Esophagus muscularis mucosa (tissue), 4 donors: ENCODE data around the gene HS3ST4. TPM values are rescaled to one million over a fixed set of nuclear protein-coding genes. Genes with fewer than 3 reads are reported as not detected.

Experiments used
- DNase-seq: peaks from one replicate; pipeline ENCODE4 v3.0.0-alpha.2; 2017; ENCODE audit errors: extremely low spot score
- H3K27ac ChIP-seq, 4 donors: fragments of 200-600 bp; sonication (generic); replicated peaks in 1 of 4; 1 replicate in 3 of 4; 2 replicates in 1 of 4; pipeline ENCODE4 v1.5.1; 2016 to 2019; ENCODE audit warnings: mild to moderate bottlenecking in 1 of 4
- H3K27me3 ChIP-seq, 4 donors: fragments of 200-600 bp; sonication (generic); one replicate each; pipeline versions ENCODE4 v1.5.1 to v1.6.0; 2016 to 2019
- H3K36me3 ChIP-seq, 4 donors: fragments of 200-600 bp; sonication (generic); one replicate each; pipeline ENCODE4 v1.5.1; 2016 to 2019
- H3K4me1 ChIP-seq, 4 donors: fragments of 200-600 bp; sonication (generic); one replicate each; pipeline ENCODE4 v1.5.1; 2016 to 2019
- H3K4me3 ChIP-seq, 4 donors: fragments of 200-600 bp; sonication (generic); 1 replicate in 2 of 4; 2 replicates in 2 of 4; pipeline ENCODE4 v1.5.1; 2016 to 2019; ENCODE audit warnings: mild to moderate bottlenecking in 4 of 4, moderate library complexity in 1 of 4
- H3K9me3 ChIP-seq, 4 donors: fragments of 200-600 bp; sonication (generic); 1 replicate in 3 of 4; 2 replicates in 1 of 4; pipeline ENCODE4 v1.5.1; 2016 to 2019
- EP300 ChIP-seq: sonication (generic); formaldehyde crosslinking; IDR thresholded peaks from one replicate; pipeline ENCODE4 v1.6.1; 2017; ENCODE audit warnings: antibody characterized with exemption
- POLR2A ChIP-seq: fragments of 450-650 bp; IDR thresholded peaks from one replicate; pipeline ENCODE4 v1.6.1; 2017; ENCODE audit warnings: antibody characterized with exemption, moderate library complexity, mild to moderate bottlenecking, low read depth
- POLR2AphosphoS5 ChIP-seq, 2 donors: sonication (generic); formaldehyde crosslinking; IDR thresholded peaks; one replicate each; pipeline ENCODE4 v1.6.1; 2017; ENCODE audit warnings: antibody characterized with exemption in 2 of 2
- WGBS: methylation state at CpG from one replicate; pipeline ENCODE4 v1.1.5; 2018; 5-methylcytosine and 5-hydroxymethylcytosine counted together
- intact Hi-C: fragments of 100-400 bp; cut with DNase I; formaldehyde crosslinking; loops from one replicate; pipeline ENCODE4 v1.15.1; 2023
- total RNA-seq, 4 donors: library from RNA; depleted of rRNA; stranded (reverse); fragments of >200 nt; gene quantifications; one replicate each; pipeline versions ENCODE4 v1.1.0 to v1.2.1, GENCODE V29; 2016
- TF ChIP-seq, protein P1 (sequence below), 3 experiments: fragments of 200-600 bp in 2 of 3; fragments of 450-650 bp in 1 of 3; sonication (generic) in 2 of 3; IDR thresholded peaks; one replicate each; pipeline ENCODE4 v1.5.1; 2017 to 2019; ENCODE audit warnings: antibody characterized with exemption in 3 of 3, mild to moderate bottlenecking in 2 of 3, moderate library complexity in 1 of 3

HS3ST4 gene
- total RNA-seq, 4 donors from 2014 or later = not detected

DNA sequence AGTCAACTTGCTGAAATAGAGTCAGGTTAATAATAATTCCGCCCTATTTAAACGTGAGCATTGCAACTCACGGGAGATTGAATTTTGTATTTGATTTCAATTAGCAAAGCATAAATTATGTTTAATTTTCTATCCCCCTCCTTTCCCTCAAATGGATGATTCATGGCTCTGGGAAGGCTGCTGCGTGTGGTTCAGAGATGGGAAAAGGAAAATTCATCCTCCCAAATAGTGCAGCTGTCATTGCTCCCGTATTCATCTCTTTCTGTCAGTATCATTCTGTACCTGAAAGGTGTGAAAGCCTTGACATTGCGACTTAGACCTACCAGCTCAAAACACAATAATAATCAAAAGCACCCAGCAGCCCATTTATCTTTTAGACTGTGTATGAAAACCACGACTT is 447.3 kb downstream of the HS3ST4 start:
- WGBS = 69% methylated on average over 7 of the region's 7 CpGs
- intact Hi-C loops = no loop called here
- H3K4me1 ChIP-seq = no peaks in the 10 kb centered on the region
- TF ChIP-seq EP300 = no peak
- TF ChIP-seq POLR2A = no peak
- TF ChIP-seq POLR2AphosphoS5 (IDR thresholded peaks at IDR 0.05) = no peak
- TF ChIP-seq, protein P1, sequence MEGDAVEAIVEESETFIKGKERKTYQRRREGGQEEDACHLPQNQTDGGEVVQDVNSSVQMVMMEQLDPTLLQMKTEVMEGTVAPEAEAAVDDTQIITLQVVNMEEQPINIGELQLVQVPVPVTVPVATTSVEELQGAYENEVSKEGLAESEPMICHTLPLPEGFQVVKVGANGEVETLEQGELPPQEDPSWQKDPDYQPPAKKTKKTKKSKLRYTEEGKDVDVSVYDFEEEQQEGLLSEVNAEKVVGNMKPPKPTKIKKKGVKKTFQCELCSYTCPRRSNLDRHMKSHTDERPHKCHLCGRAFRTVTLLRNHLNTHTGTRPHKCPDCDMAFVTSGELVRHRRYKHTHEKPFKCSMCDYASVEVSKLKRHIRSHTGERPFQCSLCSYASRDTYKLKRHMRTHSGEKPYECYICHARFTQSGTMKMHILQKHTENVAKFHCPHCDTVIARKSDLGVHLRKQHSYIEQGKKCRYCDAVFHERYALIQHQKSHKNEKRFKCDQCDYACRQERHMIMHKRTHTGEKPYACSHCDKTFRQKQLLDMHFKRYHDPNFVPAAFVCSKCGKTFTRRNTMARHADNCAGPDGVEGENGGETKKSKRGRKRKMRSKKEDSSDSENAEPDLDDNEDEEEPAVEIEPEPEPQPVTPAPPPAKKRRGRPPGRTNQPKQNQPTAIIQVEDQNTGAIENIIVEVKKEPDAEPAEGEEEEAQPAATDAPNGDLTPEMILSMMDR (IDR thresholded peaks at IDR 0.05) = no peak
- no peaks in the 10 kb centered on the region for H3K36me3 ChIP-seq
- no peak overlapping the region for H3K4me3 ChIP-seq
- H3K9me3 ChIP-seq = no peaks in the 10 kb centered on the region
- H3K27me3 ChIP-seq = peaks cover 0 to 9% (median 0%) of the 10 kb centered on the region in 4 donors
- no peak overlapping the region for H3K27ac ChIP-seq
- no peak for DNase-seq

DNA sequence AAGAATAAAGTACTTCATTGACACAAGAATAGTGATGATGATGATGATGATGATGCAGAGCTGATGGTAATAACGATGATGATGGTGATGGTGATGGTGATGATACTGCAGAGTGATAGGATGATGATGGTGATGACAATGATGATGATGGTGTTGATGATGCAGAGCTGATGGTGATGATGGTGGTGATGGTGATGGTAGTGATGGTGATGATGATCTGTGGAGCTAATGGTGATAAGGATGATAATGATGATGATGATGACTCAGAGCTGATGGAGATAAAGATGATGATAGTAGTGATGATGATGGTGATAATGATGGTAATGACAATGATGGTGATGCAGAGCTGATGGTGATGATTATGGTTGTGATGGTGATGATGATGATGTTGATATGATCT is 448.1 kb downstream of the HS3ST4 start:
- WGBS = 69% methylated on average over 1 of the region's 1 CpG
- no peak for TF ChIP-seq POLR2AphosphoS5 (IDR thresholded peaks at IDR 0.05)
- TF ChIP-seq POLR2A = no peak
- TF ChIP-seq, protein P1 (IDR thresholded peaks at IDR 0.05) = no peak
- TF ChIP-seq EP300 = no peak
- no peak for DNase-seq
- Histone ChIP-seq H3K27ac (no peak overlapping the region), H3K9me3 (no peaks in the 10 kb centered on the region), H3K27me3 (peaks cover 0 to 9% (median 0%) of the 10 kb centered on the region in 4 donors), H3K36me3 (no peaks in the 10 kb centered on the region), H3K4me1 (no peaks in the 10 kb centered on the region), H3K4me3 (no peak overlapping the region)
- intact Hi-C loops = no loop called here

DNA sequence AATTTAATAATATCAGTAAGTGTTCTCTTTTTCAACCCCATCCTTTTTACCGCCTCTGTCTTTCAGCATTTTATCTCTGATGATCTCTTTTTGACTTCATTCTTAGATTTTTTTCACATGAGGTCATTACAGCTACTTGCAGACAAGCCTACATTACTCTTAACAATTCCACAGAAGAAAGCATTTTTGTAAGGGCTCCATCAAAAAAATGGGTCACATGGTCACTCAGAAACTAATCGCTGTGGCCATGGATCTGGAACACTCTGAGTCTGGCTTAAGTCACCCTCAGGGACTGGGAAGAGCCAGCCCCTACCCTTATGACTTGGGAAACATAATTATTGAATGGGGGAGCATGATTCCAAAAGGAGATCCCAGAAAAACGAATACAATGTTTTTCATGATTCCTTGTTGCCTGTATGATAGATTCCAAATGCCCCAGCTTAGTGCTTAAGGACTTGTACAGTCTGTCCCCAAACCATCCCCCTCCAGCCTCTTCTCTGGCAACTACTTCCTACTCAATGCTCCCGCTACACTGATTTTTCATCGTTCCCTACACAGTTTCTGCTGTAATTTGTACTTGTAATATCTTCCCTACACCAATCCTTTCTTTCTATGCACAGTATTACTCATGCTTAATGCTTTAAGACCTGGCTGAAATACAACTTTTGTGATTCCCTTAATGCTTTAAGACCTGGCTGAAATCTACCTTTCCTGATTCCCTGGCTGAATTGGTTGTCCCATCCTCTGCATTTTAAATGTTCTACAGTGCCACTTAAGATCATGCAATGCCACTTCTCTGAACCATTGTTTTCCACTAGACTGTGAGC is 457.8 kb downstream of the HS3ST4 start:
- intact Hi-C loops = no loop called here

DNA sequence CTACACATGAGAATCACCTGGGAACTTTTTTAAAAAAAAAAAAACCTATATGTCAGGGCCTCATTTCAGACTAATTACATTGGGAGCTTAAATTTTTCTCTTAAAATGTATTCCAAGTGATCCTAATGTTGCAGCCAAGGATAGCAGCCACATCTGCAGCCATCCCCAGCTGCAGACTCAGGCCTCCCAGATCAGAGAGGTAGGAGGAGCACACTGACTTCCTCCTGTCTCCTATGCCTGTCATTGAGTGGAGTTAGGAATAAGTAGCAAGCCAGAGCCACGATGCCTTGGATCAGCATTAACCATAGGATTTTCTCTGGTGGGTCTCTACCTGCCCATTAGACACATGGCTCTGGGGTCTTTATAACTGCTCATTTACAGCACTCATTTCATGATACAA is 463.5 kb downstream of the HS3ST4 start:
- H3K4me3 ChIP-seq = no peak overlapping the region
- intact Hi-C loops = no loop called here
- no peaks in the 10 kb centered on the region for H3K27me3 ChIP-seq
- no peaks in the 10 kb centered on the region for H3K36me3 ChIP-seq
- H3K27ac ChIP-seq = no peak overlapping the region
- 17% methylated on average over 1 of the region's 1 CpG for WGBS
- no peaks in the 10 kb centered on the region for H3K4me1 ChIP-seq
- TF ChIP-seq POLR2AphosphoS5 (IDR thresholded peaks at IDR 0.05) (no peak), EP300 (no peak)
- DNase-seq = no peak
- no peaks in the 10 kb centered on the region for H3K9me3 ChIP-seq

More for the DNA sequence above, 457.8 kb downstream of the HS3ST4 start:
- H3K27ac ChIP-seq = no peak overlapping the region
- no peak for DNase-seq
- no peaks in the 10 kb centered on the region for H3K4me1 ChIP-seq
- no peaks in the 10 kb centered on the region for H3K27me3 ChIP-seq
- no peak for TF ChIP-seq POLR2A
- TF ChIP-seq POLR2AphosphoS5 (IDR thresholded peaks at IDR 0.05) = no peak
- no peak for TF ChIP-seq EP300
- TF ChIP-seq, protein P1 (IDR thresholded peaks at IDR 0.05) = no peak
- H3K4me3 ChIP-seq = no peak overlapping the region
- H3K9me3 ChIP-seq = no peaks in the 10 kb centered on the region
- H3K36me3 ChIP-seq = no peaks in the 10 kb centered on the region
- 77% methylated on average over 5 of the region's 5 CpGs for WGBS

DNA sequence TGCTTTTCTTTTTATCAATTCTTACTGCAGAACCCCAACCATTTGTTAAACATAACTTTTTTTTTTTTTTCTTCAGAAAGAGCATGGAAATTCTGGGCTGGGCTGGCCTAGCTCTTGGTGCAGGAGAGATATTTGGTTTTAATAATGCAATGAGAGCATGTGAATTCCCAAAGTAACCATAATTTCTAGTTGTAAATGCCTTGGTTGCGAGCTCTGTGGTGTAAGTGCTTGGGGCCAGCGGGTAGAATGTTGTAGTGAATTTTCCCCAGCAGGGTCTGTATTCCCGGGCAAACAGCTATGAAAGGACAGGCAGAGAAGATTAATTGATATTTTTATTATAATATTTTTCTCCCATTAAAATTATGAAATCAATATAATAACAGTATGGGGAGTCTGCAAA is 465.6 kb downstream of the HS3ST4 start:
- Histone ChIP-seq H3K36me3 (no peaks in the 10 kb centered on the region), H3K9me3 (no peaks in the 10 kb centered on the region), H3K4me1 (no peaks in the 10 kb centered on the region), H3K4me3 (no peak overlapping the region), H3K27me3 (no peaks in the 10 kb centered on the region), H3K27ac (no peak overlapping the region)
- 85% methylated on average over 3 of the region's 3 CpGs for WGBS
- intact Hi-C loops = no loop called here
- peak; percentile 29 for DNase-seq
- TF ChIP-seq, protein P1 (IDR thresholded peaks at IDR 0.05) = no peak
- TF ChIP-seq POLR2AphosphoS5 (IDR thresholded peaks at IDR 0.05) (no peak), POLR2A (no peak), EP300 (no peak)
